Pancreas (tissue), 10 donors: ENCODE measurements around the gene VSNL1. TPM values are rescaled to one million over a fixed set of nuclear protein-coding genes. Genes with fewer than 3 reads are reported as not detected.

Experiments used
- ATAC-seq, 4 donors: fragments of 200-7000 bp; cut with Tn5 transposase; one replicate each; pipeline versions ENCODE4 v1.8.0 to v1.9.1; 2020; ENCODE audit warnings: mild to moderate bottlenecking in 4 of 4, moderate library complexity in 4 of 4
- DNase-seq, 6 donors: peaks; one replicate each; pipeline ENCODE4 v3.0.0-alpha.2; 2020
- FAIRE-seq: peaks from 2 replicates; lab custom pipeline; 2012; peaks lifted over from hg19 to GRCh38; lab: Jason Lieb, UNC
- H3K27ac ChIP-seq, 4 donors: fragments of 200-600 bp; sonication (generic); 1 replicate in 3 of 4; 2 replicates in 1 of 4; pipeline versions ENCODE4 v1.5.0 to v1.8.0; 2020
- H3K27me3 ChIP-seq, 4 donors: fragments of 200-600 bp; one replicate each; pipeline ENCODE4 v1.8.0; 2021
- H3K36me3 ChIP-seq, 3 donors: fragments of 200-600 bp; sonication (generic) in 1 of 3; one replicate each; pipeline versions ENCODE4 v1.5.0 to v1.8.0; 2020 to 2021
- H3K4me1 ChIP-seq, 3 donors: fragments of 200-600 bp; one replicate each; pipeline ENCODE4 v1.8.0; 2021
- H3K4me3 ChIP-seq, 4 donors: fragments of 200-600 bp; sonication (generic) in 2 of 4; one replicate each; pipeline versions ENCODE4 v1.5.0 to v1.8.0; 2020 to 2021
- H3K9me3 ChIP-seq, 4 donors: fragments of 200-600 bp; one replicate each; pipeline ENCODE4 v1.8.0; 2021
- CTCF ChIP-seq, 4 donors: fragments of 200-600 bp; sonication (generic) in 3 of 4; IDR thresholded peaks; one replicate each; pipeline versions ENCODE4 v1.5.0 to v1.8.0; 2021; ENCODE audit warnings: antibody characterized with exemption in 4 of 4
- WGBS, 2 donors: extraction: QIAGEN DNeasy Blood & Tissue Kit; methylation state at CpG; one replicate each; pipeline ENCODE4 v1.1.7; 2013; 5-methylcytosine and 5-hydroxymethylcytosine counted together
- intact Hi-C, 3 donors: fragments of 100-400 bp; cut with DNase I; formaldehyde crosslinking; loops; one replicate each; pipeline versions ENCODE4 v1.11.1 to v1.14.2; 2022
- polyA plus RNA-seq, 2 donors: library from polyadenylated mRNA; stranded (reverse); fragments of 200-250 nt; gene quantifications; one replicate each; pipeline ENCODE4 v1.2.3, GENCODE V29; 2013
- total RNA-seq, 6 donors: library from RNA; stranded (reverse); fragmentation: NEBNext Ultra II Directional in 4 of 6; extraction: Animal tissue kit (Norgen Biotek cat#: 25700) in 4 of 6; gene quantifications; one replicate each; pipeline versions ENCODE4 v1.2.1 to v1.2.4, GENCODE V29; 2021 to 2023
- donor health status: healthy with polysubstance abuse.
- donor health status: DM: no; HTN: no; CAD: no; lungs with moderate emphysema.
- donor health status: DM: no; HTN: no; CAD: no.
- donor health status: control.
- donor health status: control.
- donor health status: Bipolar disorder and iron deficiency.
- donor health status: DM: yes; HTN: yes; CAD: no.
- donor health status: DM: no; HTN: no; CAD: no.
- donor health status: DM: no; HTN: no; CAD: no.
- donor health status: DM: yes; HTN: yes; CAD: no.

VSNL1 gene
- total and polyA plus RNA-seq, 8 donors = 0.09 to 2.6 (median 0.56) TPM

DNA sequence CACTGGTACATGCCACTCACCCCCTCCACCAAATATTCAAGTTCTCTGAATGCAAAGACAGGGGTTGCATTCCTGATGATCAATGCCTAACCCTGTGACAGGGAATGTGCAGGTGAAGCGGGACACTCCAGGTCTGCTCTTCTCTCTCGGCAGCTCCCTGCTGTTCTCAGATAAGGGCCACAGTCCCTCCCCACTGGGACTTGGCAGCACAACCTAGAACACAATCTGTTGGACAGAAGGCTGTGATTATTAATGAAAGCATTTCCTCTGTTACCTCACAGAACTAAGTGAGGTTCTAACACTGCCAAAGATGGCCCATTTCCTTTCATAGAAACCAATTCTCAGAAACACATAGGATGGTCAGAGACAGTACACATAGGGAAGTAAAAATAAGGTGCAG, 42.7 kb downstream of the VSNL1 start:
- intact Hi-C loops = no loop called here
- H3K36me3 ChIP-seq = no peaks in the 10 kb centered on the region
- WGBS, 2 donors = 45 to 49% methylated on average over 2 of the region's 2 CpGs

GRCh38 chr2:17583646-17584045, 43.1 kb downstream of the VSNL1 start:
- no peak overlapping the region for H3K27ac ChIP-seq
- H3K4me1 ChIP-seq = no peaks in the 10 kb centered on the region
- H3K9me3 ChIP-seq = no peaks in the 10 kb centered on the region
- no peaks in the 10 kb centered on the region for H3K36me3 ChIP-seq
- DNase-seq (no peak), FAIRE-seq (no peak), ATAC-seq (no peak)
- no peak overlapping the region for H3K4me3 ChIP-seq
- no peak for TF ChIP-seq CTCF (IDR thresholded peaks at IDR 0.05)
- WGBS, 2 donors = 69 to 92% methylated on average over 3 of the region's 3 CpGs
- no peaks in the 10 kb centered on the region for H3K27me3 ChIP-seq
- intact Hi-C loops = no loop called here

More for the DNA sequence above, 42.7 kb downstream of the VSNL1 start:
- Histone ChIP-seq H3K4me1 (no peaks in the 10 kb centered on the region), H3K9me3 (no peaks in the 10 kb centered on the region), H3K4me3 (no peak overlapping the region), H3K27ac (no peak overlapping the region), H3K27me3 (no peaks in the 10 kb centered on the region)
- TF ChIP-seq CTCF (IDR thresholded peaks at IDR 0.05) = no peak
- no peak for FAIRE-seq
- ATAC-seq = no peak
- no peak for DNase-seq

DNA sequence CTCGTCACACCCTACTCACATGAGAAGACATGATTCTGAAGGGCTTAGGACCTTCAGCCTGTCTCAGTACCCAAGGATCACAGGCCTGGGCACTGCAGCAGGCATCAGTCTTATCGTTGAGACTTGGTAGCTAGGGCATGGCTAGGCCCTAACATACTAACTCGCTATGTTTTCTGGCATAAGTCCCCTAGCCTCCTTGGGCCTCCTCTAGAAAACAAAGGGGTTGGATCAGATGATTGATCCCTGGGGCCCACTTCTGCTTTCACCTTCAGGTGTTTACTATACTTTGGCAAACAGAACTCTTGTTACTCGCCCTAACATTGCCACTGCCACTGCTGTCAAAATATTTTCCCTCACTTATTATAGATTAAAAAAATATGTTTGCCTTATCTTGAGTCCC, 44.2 kb downstream of the VSNL1 start:
- H3K27me3 ChIP-seq = no peaks in the 10 kb centered on the region
- ATAC-seq (no peak), FAIRE-seq (no peak), DNase-seq (no peak)
- TF ChIP-seq CTCF (IDR thresholded peaks at IDR 0.05) = no peak
- intact Hi-C loops = no loop called here
- H3K36me3 ChIP-seq = no peaks in the 10 kb centered on the region
- H3K4me1 ChIP-seq = no peaks in the 10 kb centered on the region
- H3K4me3 ChIP-seq = no peak overlapping the region
- H3K27ac ChIP-seq = no peak overlapping the region
- whole genome bisulfite sequencing, 2 donors = 66 to 69% methylated on average over 4 of the region's 4 CpGs
- no peaks in the 10 kb centered on the region for H3K9me3 ChIP-seq

GRCh38 chr2:17587469-17587868, 47.0 kb downstream of the VSNL1 start:
- intact Hi-C loops = no loop called here
- Histone ChIP-seq H3K27me3 (no peaks in the 10 kb centered on the region), H3K4me1 (no peaks in the 10 kb centered on the region), H3K9me3 (no peaks in the 10 kb centered on the region), H3K27ac (no peak overlapping the region), H3K36me3 (no peaks in the 10 kb centered on the region), H3K4me3 (no peak overlapping the region)
- no peak for TF ChIP-seq CTCF (IDR thresholded peaks at IDR 0.05)
- DNase-seq (no peak), ATAC-seq (no peak), FAIRE-seq (no peak)
- 75 to 77% methylated on average over 3 of the region's 3 CpGs for WGBS, 2 donors

DNA sequence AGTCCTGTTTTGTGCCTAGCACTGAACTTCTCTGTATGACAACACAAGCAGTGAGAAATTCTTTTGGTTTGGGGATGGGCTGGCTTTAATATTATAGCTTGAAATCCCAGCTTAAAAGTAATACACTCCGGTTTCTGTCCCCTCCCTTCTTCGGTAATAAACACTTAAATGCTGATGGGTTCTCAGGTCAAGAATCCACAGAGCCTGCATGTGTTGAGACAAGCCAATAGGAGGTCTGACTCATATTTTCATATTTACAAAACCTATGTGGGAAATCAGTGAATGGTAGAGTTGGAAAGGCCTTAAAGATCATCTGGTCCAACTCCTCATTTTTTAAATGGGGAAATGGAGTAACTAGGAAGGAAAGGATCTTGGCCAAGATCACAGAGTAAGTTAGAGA, 47.5 kb downstream of the VSNL1 start:
- DNase-seq (no peak), ATAC-seq (no peak), FAIRE-seq (no peak)
- no peak overlapping the region for H3K4me3 ChIP-seq
- H3K36me3 ChIP-seq = no peaks in the 10 kb centered on the region
- H3K4me1 ChIP-seq = no peaks in the 10 kb centered on the region
- no peak for TF ChIP-seq CTCF (IDR thresholded peaks at IDR 0.05)
- no peaks in the 10 kb centered on the region for H3K27me3 ChIP-seq
- H3K9me3 ChIP-seq = no peaks in the 10 kb centered on the region
- WGBS, 2 donors = 79 to 85% methylated on average over 2 of the region's 2 CpGs
- intact Hi-C loops = no loop called here
- no peak overlapping the region for H3K27ac ChIP-seq
